H1 (cell line): Measurements from ENCODE around the gene FCRL2. TPM values are rescaled to one million over a fixed set of nuclear protein-coding genes. Genes with fewer than 3 reads are reported as not detected.

ENCODE experiments used
- CHD7 ChIP-seq: fragments of 300-600 bp; sonication (generic); IDR thresholded peaks from 2 replicates; pipeline ENCODE4 v1.7.1; 2012; ENCODE audit warnings: low read length, moderate library complexity, mild to moderate bottlenecking, inconsistent platforms; ENCODE audit not compliant: insufficient replicate concordance
- JUND ChIP-seq: IDR thresholded peaks from 2 replicates; pipeline ENCODE4 v1.6.1; 2011; ENCODE audit warnings: mild to moderate bottlenecking, improper control_type of control experiment, low read length
- SP4 ChIP-seq: IDR thresholded peaks from 2 replicates; pipeline ENCODE4 v1.6.1; 2012; ENCODE audit warnings: low read length, inconsistent platforms
- TCF12 ChIP-seq: IDR thresholded peaks from 2 replicates; pipeline ENCODE4 v1.6.1; 2011; ENCODE audit warnings: low read depth, mild to moderate bottlenecking, low read length
- polyA plus RNA-seq, 7 experiments: library from polyadenylated mRNA; depleted of rRNA in 3 of 7; stranded (reverse) in 5 of 7; unstranded in 2 of 7; fragments of >200 nt in 5 of 7; fragments of 200-250 nt in 2 of 7; gene quantifications; 1 replicate in 5 of 7; 2 replicates in 1 of 7; 4 replicates in 1 of 7; pipeline versions ENCODE4 v1.2.1 to v1.2.3, GENCODE V29; 2011 to 2013; ENCODE audit warnings: missing spikeins in 2 of 7, mixed read lengths in 2 of 7
- total RNA-seq: library from RNA; stranded (reverse); fragmentation: NEBNext Ultra II Directional; extraction: Animal tissue kit (Norgen Biotek cat#: 25700); gene quantifications from 2 replicates; pipeline ENCODE4 v1.2.1, GENCODE V29; 2021
- TF ChIP-seq, protein P1 (sequence below): IDR thresholded peaks from 2 replicates; pipeline ENCODE4 v1.6.1; 2012; ENCODE audit warnings: inconsistent platforms
- TF ChIP-seq, protein P2 (sequence below): IDR thresholded peaks from 2 replicates; pipeline ENCODE4 v1.6.1; 2012; ENCODE audit warnings: inconsistent platforms

FCRL2 gene
- total and polyA plus RNA-seq, 2 of the 8 experiments (the other 6 are each of a cell fraction or from before 2014, with no cell fraction given): not detected

- no peak for TF ChIP-seq JUND
- TF ChIP-seq SP4: no peak
- TF ChIP-seq, protein P1, sequence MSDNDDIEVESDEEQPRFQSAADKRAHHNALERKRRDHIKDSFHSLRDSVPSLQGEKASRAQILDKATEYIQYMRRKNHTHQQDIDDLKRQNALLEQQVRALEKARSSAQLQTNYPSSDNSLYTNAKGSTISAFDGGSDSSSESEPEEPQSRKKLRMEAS: no peak
- no peak for TF ChIP-seq CHD7
- TF ChIP-seq, protein P2, sequence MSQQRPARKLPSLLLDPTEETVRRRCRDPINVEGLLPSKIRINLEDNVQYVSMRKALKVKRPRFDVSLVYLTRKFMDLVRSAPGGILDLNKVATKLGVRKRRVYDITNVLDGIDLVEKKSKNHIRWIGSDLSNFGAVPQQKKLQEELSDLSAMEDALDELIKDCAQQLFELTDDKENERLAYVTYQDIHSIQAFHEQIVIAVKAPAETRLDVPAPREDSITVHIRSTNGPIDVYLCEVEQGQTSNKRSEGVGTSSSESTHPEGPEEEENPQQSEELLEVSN: no peak
- TF ChIP-seq TCF12: no peak
Measured at GRCh38 chr1:157732755-157733154, 44.2 kb downstream of the FCRL2 start (continued).
